ENCODE results near the gene PFN1. TPM values are rescaled to one million over a fixed set of nuclear protein-coding genes. Genes with fewer than 3 reads are reported as not detected.
"Not testable (repeated sequence)": the region's sequence is repeated elsewhere in the genome, so short reads cannot be mapped to it uniquely, and the experiment has no call there.

Gene PFN1
- total RNA-seq, 1 donor from 2014 or later = 1,046 TPM

GRCh38 chr17:4913994-4914393, 34.3 kb downstream of the PFN1 start:
- peaks cover 0 to 5% of the 10 kb centered on the region in 2 donors for H3K4me1 ChIP-seq
- H3K27ac ChIP-seq = no peak overlapping the region
- no peaks in the 10 kb centered on the region for H3K36me3 ChIP-seq
- H3K4me3 ChIP-seq = no peak overlapping the region
- no peak for TF ChIP-seq CTCF (IDR thresholded peaks at IDR 0.05)
- H3K27me3 ChIP-seq = no peaks in the 10 kb centered on the region
- no peaks in the 10 kb centered on the region for H3K9me3 ChIP-seq
- intact Hi-C loops (cut with DNase I) = no loop called here
- DNase-seq (ENCODE audit: low spot score in 2 of 2) = no peak

- intact Hi-C loops (cut with DNase I) = loop anchor here (1.0 to 5.0 kb wide), 3 partner anchors 59 to 153 kb away; partner anchors contain the start of gene CAMTA2
- no peaks in the 10 kb centered on the region for H3K27me3 ChIP-seq
- H3K4me3 ChIP-seq = no peak overlapping the region
- H3K9me3 ChIP-seq = no peaks in the 10 kb centered on the region
- no peaks in the 10 kb centered on the region for H3K36me3 ChIP-seq
- peaks cover 0 to 8% of the 10 kb centered on the region in 2 donors for H3K4me1 ChIP-seq
- TF ChIP-seq CTCF (IDR thresholded peaks at IDR 0.05) = peak; percentile 85 to 94 (median 89)
- peak; percentile 72 to 94 for DNase-seq (ENCODE audit: low spot score in 2 of 2)
- peak overlapping the region; percentile 4 to 49 for H3K27ac ChIP-seq
Observed at GRCh38 chr17:4908711-4909496, 39.4 kb downstream of the PFN1 start.

DNA sequence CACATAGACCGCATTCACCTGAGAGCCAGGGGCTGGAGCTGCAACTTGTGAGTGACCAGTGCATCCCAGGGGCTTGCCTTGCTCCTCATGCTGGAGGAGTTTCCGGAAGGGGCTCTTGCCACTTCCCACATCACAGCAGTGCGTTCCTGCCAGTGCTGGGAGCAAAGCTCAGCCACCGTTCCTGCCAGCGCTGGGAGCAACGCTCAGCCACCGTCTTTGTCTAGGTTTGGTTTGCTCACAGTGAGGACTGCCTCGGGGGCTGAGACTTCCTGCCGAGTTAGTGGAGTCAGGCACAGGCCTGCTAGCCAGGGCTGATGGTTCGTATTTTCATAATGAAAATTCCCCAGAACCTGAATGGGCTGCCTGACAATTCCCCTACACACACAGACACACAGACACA, 40.0 kb downstream of the PFN1 start:
- peaks cover 0 to 8% of the 10 kb centered on the region in 2 donors for H3K4me1 ChIP-seq
- H3K27ac ChIP-seq = peak overlapping the region in 1 of 2 donors; percentile 49
- no peaks in the 10 kb centered on the region for H3K36me3 ChIP-seq
- intact Hi-C loops (cut with DNase I) = loop anchor here (5.0 kb wide), 1 partner anchor 79 kb away; the partner anchor contains the start of gene CAMTA2
- no peak for TF ChIP-seq CTCF (IDR thresholded peaks at IDR 0.05)
- no peak for DNase-seq (ENCODE audit: low spot score in 2 of 2)
- H3K4me3 ChIP-seq = no peak overlapping the region
- no peaks in the 10 kb centered on the region for H3K9me3 ChIP-seq
- H3K27me3 ChIP-seq = no peaks in the 10 kb centered on the region

DNA sequence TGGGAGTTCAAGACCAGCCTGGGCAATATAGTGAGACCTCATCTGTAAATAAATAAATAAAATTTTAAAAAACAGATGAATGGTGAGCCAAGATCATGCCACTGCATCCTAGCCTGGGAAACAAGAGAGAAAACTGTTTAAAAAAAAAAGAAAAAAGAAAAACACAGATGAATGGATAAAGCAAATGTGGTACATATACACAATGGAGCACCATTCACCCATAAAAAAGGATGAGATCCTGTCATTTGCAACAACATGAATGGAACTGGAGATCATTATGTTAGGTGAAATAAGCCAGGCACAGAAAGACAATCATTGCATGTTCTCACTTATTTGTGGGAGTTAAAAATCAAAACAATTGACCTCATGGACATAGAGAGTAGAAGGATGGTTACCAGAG, 41.7 kb downstream of the PFN1 start:
- not testable (repeated sequence) for H3K27ac ChIP-seq; H3K9me3 ChIP-seq; H3K4me3 ChIP-seq; H3K4me1 ChIP-seq; H3K36me3 ChIP-seq; DNase-seq (ENCODE audit: low spot score in 2 of 2); H3K27me3 ChIP-seq
- intact Hi-C loops (cut with DNase I) = loop anchor here (5.0 kb wide), 1 partner anchor 81 kb away; the partner anchor contains the start of gene CAMTA2

- TF ChIP-seq CTCF (IDR thresholded peaks at IDR 0.05) = peak; percentile 59 to 75 (median 72)
- Histone ChIP-seq H3K4me3 (peak within 1 kb of the TSS in 1 of 2 donors; percentile 5), H3K27me3 (peaks cover 7% of the 10 kb centered on the region), H3K27ac (peak within 1 kb of the TSS in 1 of 2 donors; percentile 11), H3K9me3 (no peaks in the 10 kb centered on the region), H3K36me3 (no peaks in the 10 kb centered on the region), H3K4me1 (peaks cover 3 to 6% of the 10 kb centered on the region in 2 donors)
- peak in 1 of 2 donors; percentile 90 for DNase-seq (ENCODE audit: low spot score in 2 of 2)
- intact Hi-C loops (cut with DNase I) = loop anchor here (2.0 to 5.0 kb wide), 2 partner anchors 36 to 171 kb away; partner anchors contain the start of gene MED11
Observed at GRCh38 chr17:4903051-4903818, 45.1 kb downstream of the PFN1 start, which contains the start of gene CHRNE. CHRNE (minus strand) TSS chr17:4903098; CDS start chr17:4903063, 35 bp downstream.

Data from ascending aorta (tissue), 2 donors.